Measurements from ENCODE around the gene STOML1. TPM values are rescaled to one million over a fixed set of nuclear protein-coding genes. Genes with fewer than 3 reads are reported as not detected.

STOML1 gene
- total and polyA plus RNA-seq, 7 experiments from 2014 or later = 7.5 to 21.3 (median 14.0) TPM

DNA sequence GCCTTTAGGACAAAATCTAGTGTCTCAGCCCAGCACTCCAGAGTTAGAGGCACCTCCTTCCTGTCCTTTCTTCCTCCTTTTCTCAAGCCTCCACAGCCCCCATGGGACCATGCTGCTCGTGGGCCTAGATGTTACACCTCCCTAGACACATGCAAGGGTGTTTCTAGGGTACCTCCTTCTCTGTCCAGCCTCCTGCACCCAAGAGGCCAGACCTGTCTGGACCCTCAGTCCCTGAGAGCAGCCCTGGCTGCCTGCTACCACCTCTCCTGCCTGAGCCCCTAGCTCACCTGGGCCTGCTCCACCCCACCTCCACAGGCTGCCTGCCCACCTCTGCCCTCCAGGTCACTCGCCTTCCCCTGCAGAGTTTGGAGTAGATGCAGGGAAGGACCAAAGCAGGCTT lies 60.7 kb downstream of the STOML1 start:
- Mint-ChIP-seq H3K4me1 (peaks cover 6 to 30% (median 11%) of the 10 kb centered on the region in 7 donors), H3K9me3 (peaks cover 0 to under 1% (median 0%) of the 10 kb centered on the region in 11 donors), H3K36me3 (no peaks in the 10 kb centered on the region), H3K4me3 (peak overlapping the region in 1 of 10 donors; percentile 28), H3K27ac (peak overlapping the region in 1 of 9 donors; percentile 21), H3K27me3 (no peaks in the 10 kb centered on the region)
- intact Hi-C loops (cut with micrococcal nuclease) = no loop called here
- Histone ChIP-seq H3K4me1 (ENCODE audit: control insufficient read depth in 2 of 2, insufficient read depth in 2 of 2, low read length in 2 of 2) (peaks cover 4 to 6% of the 10 kb centered on the region in 2 donors), H3K36me3 (ENCODE audit: control insufficient read depth in 2 of 3, insufficient read depth in 3 of 3, low read length in 3 of 3) (no peaks in the 10 kb centered on the region), H3K4me3 (ENCODE audit: low read length) (no peak overlapping the region), H3K27ac (ENCODE audit: low read depth, low read length) (no peak overlapping the region), H3K27me3 (ENCODE audit: control insufficient read depth in 2 of 2, insufficient read depth in 2 of 2, low read length in 2 of 2) (no peaks in the 10 kb centered on the region), H3K9me3 (ENCODE audit: control insufficient read depth in 2 of 3, low read length in 3 of 3) (no peaks in the 10 kb centered on the region)
- ChIA-PET POLR2A (no interaction called here), CTCF (no interaction called here)
- DNase-seq (no peak), ATAC-seq (no peak)

DNA sequence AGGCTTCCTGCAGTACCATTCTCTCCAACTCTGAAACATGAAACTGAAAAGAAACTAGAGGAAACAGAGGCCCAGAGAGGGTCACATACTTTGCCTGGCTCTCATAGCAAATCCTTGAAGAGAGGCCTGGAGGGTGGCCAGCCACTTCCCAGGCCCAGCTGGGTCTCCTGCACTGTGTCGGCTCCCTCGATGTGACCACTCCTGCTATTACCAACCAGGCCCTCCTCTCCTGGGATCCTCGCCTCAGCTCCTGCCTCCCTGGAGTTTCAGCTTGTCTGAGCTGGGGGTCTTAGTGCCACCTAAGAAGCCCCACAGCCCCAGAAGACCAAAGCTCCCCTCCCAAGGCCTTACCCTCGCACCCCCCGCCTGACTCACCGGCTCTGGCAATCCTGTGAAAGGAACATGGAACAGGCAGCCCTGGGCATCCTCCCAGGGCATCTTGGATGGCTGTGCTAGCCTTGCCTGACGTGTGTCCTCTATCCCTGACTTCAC lies 61.3 kb downstream of the STOML1 start:
- ChIA-PET CTCF (no interaction called here), POLR2A (no interaction called here)
- H3K9me3 ChIP-seq (ENCODE audit: control insufficient read depth in 2 of 3, low read length in 3 of 3) = no peaks in the 10 kb centered on the region
- H3K27me3 Mint-ChIP-seq = peaks cover 0 to 1% (median 0%) of the 10 kb centered on the region in 5 donors
- intact Hi-C loops (cut with micrococcal nuclease) = no loop called here
- no peaks in the 10 kb centered on the region for H3K36me3 Mint-ChIP-seq
- no peaks in the 10 kb centered on the region for H3K9me3 Mint-ChIP-seq
- H3K27ac Mint-ChIP-seq = no peak overlapping the region
- ATAC-seq (no peak), DNase-seq (no peak)
- H3K4me3 Mint-ChIP-seq = no peak overlapping the region
- H3K4me1 Mint-ChIP-seq = peaks cover 7 to 30% (median 13%) of the 10 kb centered on the region in 7 donors
- H3K27ac ChIP-seq (ENCODE audit: low read depth, low read length) = no peak overlapping the region
- H3K4me1 ChIP-seq (ENCODE audit: control insufficient read depth in 2 of 2, insufficient read depth in 2 of 2, low read length in 2 of 2) = peaks cover 4 to 6% of the 10 kb centered on the region in 2 donors
- H3K27me3 ChIP-seq (ENCODE audit: control insufficient read depth in 2 of 2, insufficient read depth in 2 of 2, low read length in 2 of 2) = no peaks in the 10 kb centered on the region
- H3K4me3 ChIP-seq (ENCODE audit: low read length) = no peak overlapping the region
- H3K36me3 ChIP-seq (ENCODE audit: control insufficient read depth in 2 of 3, insufficient read depth in 3 of 3, low read length in 3 of 3) = no peaks in the 10 kb centered on the region

- no peak overlapping the region for H3K4me3 ChIP-seq (ENCODE audit: low read length)
- no peaks in the 10 kb centered on the region for H3K9me3 ChIP-seq (ENCODE audit: control insufficient read depth in 2 of 3, low read length in 3 of 3)
- Mint-ChIP-seq H3K4me1 (peaks cover 12 to 33% (median 18%) of the 10 kb centered on the region in 7 donors), H3K4me3 (no peak overlapping the region), H3K36me3 (no peaks in the 10 kb centered on the region), H3K9me3 (no peaks in the 10 kb centered on the region), H3K27me3 (peaks cover 0 to 6% (median 0%) of the 10 kb centered on the region in 5 donors), H3K27ac (no peak overlapping the region)
- no peak overlapping the region for H3K27ac ChIP-seq (ENCODE audit: low read depth, low read length)
- no peaks in the 10 kb centered on the region for H3K27me3 ChIP-seq (ENCODE audit: control insufficient read depth in 2 of 2, insufficient read depth in 2 of 2, low read length in 2 of 2)
- POLR2A ChIA-PET = no interaction called here
- ATAC-seq (no peak), DNase-seq (no peak)
- peaks cover 4 to 9% of the 10 kb centered on the region in 2 donors for H3K4me1 ChIP-seq (ENCODE audit: control insufficient read depth in 2 of 2, insufficient read depth in 2 of 2, low read length in 2 of 2)
- CTCF ChIA-PET = no interaction called here
- intact Hi-C loops (cut with micrococcal nuclease) = no loop called here
- H3K36me3 ChIP-seq (ENCODE audit: control insufficient read depth in 2 of 3, insufficient read depth in 3 of 3, low read length in 3 of 3) = no peaks in the 10 kb centered on the region
Measured at GRCh38 chr15:73930371-73930770, 61.7 kb downstream of the STOML1 start.

DNA sequence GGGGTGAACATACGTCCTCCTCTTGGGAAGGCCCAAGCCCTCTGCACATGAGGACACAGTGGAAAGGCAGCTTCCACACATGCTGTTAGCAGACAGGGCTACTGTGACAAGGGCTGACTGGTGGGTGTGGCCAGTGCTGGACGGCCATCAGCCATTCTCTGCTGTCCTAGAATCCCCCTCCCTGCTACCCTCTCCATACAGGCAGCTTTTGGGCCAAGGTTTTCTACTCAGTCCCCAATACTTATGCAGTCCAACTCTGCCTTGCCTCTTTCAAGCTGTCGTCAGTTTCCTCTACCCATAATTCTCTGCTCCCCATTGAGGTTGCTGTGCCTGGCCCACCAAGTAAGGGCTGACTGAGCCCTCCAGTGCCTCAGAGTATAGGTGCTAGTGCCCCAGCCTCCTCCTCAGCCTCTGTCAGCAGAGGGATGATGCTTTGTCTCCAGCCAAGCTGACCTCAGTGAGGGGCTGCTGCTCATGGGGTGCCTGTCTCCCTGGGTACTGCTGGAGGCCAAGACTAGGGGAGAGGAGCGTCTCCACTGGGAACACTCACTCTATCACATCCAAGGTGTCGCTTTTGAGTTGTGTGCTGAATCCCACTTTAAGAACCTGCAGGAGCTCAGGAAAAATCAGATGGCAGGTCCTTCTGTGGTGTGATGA lies 63.0 kb downstream of the STOML1 start:
- H3K4me1 ChIP-seq (ENCODE audit: control insufficient read depth in 2 of 2, insufficient read depth in 2 of 2, low read length in 2 of 2) = peaks cover 6 to 16% of the 10 kb centered on the region in 2 donors
- H3K9me3 Mint-ChIP-seq = no peaks in the 10 kb centered on the region
- no peaks in the 10 kb centered on the region for H3K36me3 ChIP-seq (ENCODE audit: control insufficient read depth in 2 of 3, insufficient read depth in 3 of 3, low read length in 3 of 3)
- ATAC-seq (no peak), DNase-seq (no peak)
- H3K4me1 Mint-ChIP-seq = peaks cover 17 to 43% (median 28%) of the 10 kb centered on the region in 7 donors
- peaks cover 0 to 6% (median 0%) of the 10 kb centered on the region in 5 donors for H3K27me3 Mint-ChIP-seq
- ChIA-PET POLR2A (no interaction called here), CTCF (interaction anchor here (0.6 to 1.5 kb wide), 5 partner anchors 14 to 1207 kb away, joined by 3 to 4 read pairs (median 3); no protein-coding TSS in a partner anchor)
- no peaks in the 10 kb centered on the region for H3K9me3 ChIP-seq (ENCODE audit: control insufficient read depth in 2 of 3, low read length in 3 of 3)
- peak overlapping the region in 2 of 9 donors; percentile 22 to 49 for H3K27ac Mint-ChIP-seq
- H3K4me3 Mint-ChIP-seq = peak overlapping the region in 7 of 10 donors; percentile 17 to 82 (median 53)
- intact Hi-C loops (cut with micrococcal nuclease) = loop anchor here (1.0 to 5.0 kb wide), 4 partner anchors 32 to 1273 kb away; partner anchors contain the start of genes C15orf39 (in 1 of the 2) and TBC1D21 (in 1 of the 2)
- no peak overlapping the region for H3K4me3 ChIP-seq (ENCODE audit: low read length)
- no peaks in the 10 kb centered on the region for H3K27me3 ChIP-seq (ENCODE audit: control insufficient read depth in 2 of 2, insufficient read depth in 2 of 2, low read length in 2 of 2)
- H3K36me3 Mint-ChIP-seq = no peaks in the 10 kb centered on the region
- H3K27ac ChIP-seq (ENCODE audit: low read depth, low read length) = no peak overlapping the region

Other genes with a start within 250 kb of the STOML1 start
- gene INSYN1, start 238.9 kb downstream of the STOML1 start, total RNA-seq = not detected
- gene INSYN1, start 238.9 kb downstream of the STOML1 start, polyA plus RNA-seq = not detected
- not detected for gene TBC1D21, start 118.7 kb downstream of the STOML1 start, total RNA-seq
- gene TBC1D21, start 118.7 kb downstream of the STOML1 start, polyA plus RNA-seq = not detected
- 1 to 10 TPM in 3 of 5 experiments, under 1 TPM in 2; 0.49 to 2.2 (median 1.0) TPM for gene LOXL1, start 65.8 kb downstream of the STOML1 start, total RNA-seq
- 1 to 10 TPM; 1.3 to 2.3 TPM for gene LOXL1, start 65.8 kb downstream of the STOML1 start, polyA plus RNA-seq
- 100 to 1,000 TPM in 1 of 5 experiments, 10 to 100 TPM in 4; 42.1 to 113 (median 64.8) TPM for gene PML, start 2.4 kb upstream of the STOML1 start, total RNA-seq
- gene PML, start 2.4 kb upstream of the STOML1 start, polyA plus RNA-seq = 10 to 100 TPM; 18.1 to 34.3 TPM
- under 1 TPM in 3 of 5 experiments, not detected in 2; 0.29 to 0.53 (median 0.32) TPM for gene GOLGA6A, start 90.3 kb upstream of the STOML1 start, total RNA-seq
- gene GOLGA6A, start 90.3 kb upstream of the STOML1 start, polyA plus RNA-seq = under 1 TPM in 1 of 2 donors, not detected in 1; 0.14 TPM
- gene ISLR2, start 138.3 kb upstream of the STOML1 start, total RNA-seq = not detected
- not detected for gene ISLR2, start 138.3 kb upstream of the STOML1 start, polyA plus RNA-seq
- not detected for gene ISLR, start 181.4 kb upstream of the STOML1 start, total RNA-seq
- not detected for gene ISLR, start 181.4 kb upstream of the STOML1 start, polyA plus RNA-seq
- not detected for gene STRA6, start 210.5 kb upstream of the STOML1 start, total RNA-seq
- not detected for gene STRA6, start 210.5 kb upstream of the STOML1 start, polyA plus RNA-seq
- gene CCDC33, start 244.0 kb upstream of the STOML1 start, total RNA-seq = not detected
- not detected for gene CCDC33, start 244.0 kb upstream of the STOML1 start, polyA plus RNA-seq